PFSK-1 (cell line): ENCODE measurements around the gene SETDB1.

Experiments used
- POLR2AphosphoS5 ChIP-seq: IDR thresholded peaks from 2 replicates; pipeline ENCODE4 v1.6.1; 2012; ENCODE audit warnings: low read depth, mild to moderate bottlenecking, control low read depth, low read length, moderate library complexity
- REST ChIP-seq, 2 experiments: IDR thresholded peaks; 2 replicates each; pipeline versions ENCODE4 v1.6.1 to v1.8.0; 2011 to 2012; ENCODE audit warnings: low read depth in 2 of 2, low read length in 2 of 2, control low read depth in 1 of 2, inconsistent platforms in 1 of 2, mild to moderate bottlenecking in 1 of 2, moderate library complexity in 1 of 2; ENCODE audit not compliant: insufficient read depth in 1 of 2
- TAF1 ChIP-seq: IDR thresholded peaks from 2 replicates; pipeline ENCODE4 v1.6.1; 2012; ENCODE audit warnings: low read length, control low read depth, borderline replicate concordance; ENCODE audit not compliant: insufficient read depth

DNA sequence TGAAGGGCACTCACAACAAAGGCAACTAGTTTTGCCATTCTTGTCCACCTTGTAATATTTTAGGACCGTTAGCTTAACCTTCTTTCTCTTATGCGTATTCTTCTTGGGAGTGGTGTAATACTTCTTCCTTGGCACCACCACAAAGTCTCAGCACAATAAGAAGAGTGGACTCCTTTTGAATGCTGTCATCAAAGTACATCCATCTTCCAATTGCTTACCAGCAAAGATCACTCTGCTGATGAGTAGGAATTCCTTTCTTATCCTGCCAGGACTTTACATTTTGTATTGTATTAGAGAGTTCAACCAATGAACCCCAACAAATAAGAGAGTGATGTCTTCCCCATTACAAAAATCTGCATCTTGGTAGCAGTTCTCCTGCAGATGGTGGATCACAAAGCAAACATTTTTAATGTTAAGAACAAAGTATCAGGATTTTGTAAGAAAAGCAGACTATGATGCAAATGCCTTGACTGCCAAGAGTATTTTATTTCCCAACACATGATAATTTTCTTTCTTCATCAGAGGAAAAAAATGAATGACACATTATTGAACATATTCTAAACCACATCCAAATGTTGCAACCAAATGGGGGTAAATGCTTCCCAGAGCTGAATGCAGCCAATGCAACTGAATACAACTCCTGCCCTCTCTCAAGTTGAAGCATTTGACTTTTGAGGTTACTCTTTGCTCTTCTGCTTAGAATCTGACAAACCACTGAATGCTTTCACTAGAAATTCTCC is 44.7 kb upstream of the SETDB1 start:
- TF ChIP-seq TAF1 (no peak), POLR2AphosphoS5 (no peak), REST (IDR thresholded peaks at IDR 0.05; ENCODE audit: insufficient read depth in 1 of 2, low read depth in 2 of 2, low read length in 2 of 2) (no peak)
